Mammary epithelial cell (primary cell): ENCODE data around the gene SUPT5H.

Experiments
- CTCF ChIP-seq, 2 donors: IDR thresholded peaks in 1 of 2; conservative IDR thresholded peaks in 1 of 2; 2 replicates each; pipeline ENCODE4 v1.5.1; 2011 to 2012; ENCODE audit warnings: inconsistent platforms in 2 of 2, low read length in 2 of 2, mild to moderate bottlenecking in 2 of 2, control low read depth in 1 of 2, low read depth in 1 of 2; ENCODE audit not compliant: insufficient read depth in 1 of 2; ENCODE audit errors: extremely low read depth in 1 of 2
- EZH2 ChIP-seq: IDR thresholded peaks from 2 replicates; pipeline ENCODE4 v1.6.1; 2012; ENCODE audit warnings: low read length, inconsistent platforms, borderline replicate concordance

- TF ChIP-seq EZH2 = no peak
- no peak for TF ChIP-seq CTCF (conservative IDR thresholded peaks at IDR 0.05 in 1 of 2, IDR thresholded peaks at IDR 0.05 in 1 of 2; ENCODE audit: extremely low read depth in 1 of 2, insufficient read depth in 1 of 2, low read depth in 1 of 2, low read length in 2 of 2)
Measured at GRCh38 chr19:39463403-39463802, 18.0 kb downstream of the SUPT5H start.
